GM12873 (cell line): Measurements from ENCODE around the gene RNF41.
A peak's percentile ranks its signal among the peaks of the same experiment; 100 is the strongest.

ENCODE experiments used
- TF ChIP-seq, protein P1 (sequence below): IDR thresholded peaks from 2 replicates; pipeline ENCODE4 v1.5.1; 2012; ENCODE audit warnings: low read depth, mild to moderate bottlenecking, moderate library complexity, low read length, control low read depth; ENCODE audit not compliant: insufficient read depth; ENCODE audit errors: missing control alignments

RNF41 gene

GRCh38 chr12:56260380-56260779, 38.7 kb upstream of the RNF41 start:
- TF ChIP-seq, protein P1, sequence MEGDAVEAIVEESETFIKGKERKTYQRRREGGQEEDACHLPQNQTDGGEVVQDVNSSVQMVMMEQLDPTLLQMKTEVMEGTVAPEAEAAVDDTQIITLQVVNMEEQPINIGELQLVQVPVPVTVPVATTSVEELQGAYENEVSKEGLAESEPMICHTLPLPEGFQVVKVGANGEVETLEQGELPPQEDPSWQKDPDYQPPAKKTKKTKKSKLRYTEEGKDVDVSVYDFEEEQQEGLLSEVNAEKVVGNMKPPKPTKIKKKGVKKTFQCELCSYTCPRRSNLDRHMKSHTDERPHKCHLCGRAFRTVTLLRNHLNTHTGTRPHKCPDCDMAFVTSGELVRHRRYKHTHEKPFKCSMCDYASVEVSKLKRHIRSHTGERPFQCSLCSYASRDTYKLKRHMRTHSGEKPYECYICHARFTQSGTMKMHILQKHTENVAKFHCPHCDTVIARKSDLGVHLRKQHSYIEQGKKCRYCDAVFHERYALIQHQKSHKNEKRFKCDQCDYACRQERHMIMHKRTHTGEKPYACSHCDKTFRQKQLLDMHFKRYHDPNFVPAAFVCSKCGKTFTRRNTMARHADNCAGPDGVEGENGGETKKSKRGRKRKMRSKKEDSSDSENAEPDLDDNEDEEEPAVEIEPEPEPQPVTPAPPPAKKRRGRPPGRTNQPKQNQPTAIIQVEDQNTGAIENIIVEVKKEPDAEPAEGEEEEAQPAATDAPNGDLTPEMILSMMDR = no peak

DNA sequence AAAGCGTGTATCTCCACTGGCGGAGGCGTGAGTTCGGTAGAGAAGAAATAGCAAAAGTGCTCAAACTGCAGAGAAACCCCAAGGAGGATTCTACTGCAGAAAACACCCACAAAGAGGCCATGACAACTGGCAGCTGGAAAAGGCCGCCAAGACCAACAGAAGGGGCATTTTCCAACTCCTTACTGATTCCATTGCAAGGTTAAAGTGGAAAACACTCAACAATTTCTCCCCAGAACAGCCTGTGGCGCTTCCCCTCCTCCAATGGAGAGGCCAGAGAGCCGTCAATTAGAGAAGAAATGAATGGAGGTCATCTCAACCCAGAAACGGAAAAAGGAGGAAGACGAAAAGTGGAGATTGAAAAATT, 37.1 kb upstream of the RNF41 start:
- TF ChIP-seq, protein P1 = no peak

DNA sequence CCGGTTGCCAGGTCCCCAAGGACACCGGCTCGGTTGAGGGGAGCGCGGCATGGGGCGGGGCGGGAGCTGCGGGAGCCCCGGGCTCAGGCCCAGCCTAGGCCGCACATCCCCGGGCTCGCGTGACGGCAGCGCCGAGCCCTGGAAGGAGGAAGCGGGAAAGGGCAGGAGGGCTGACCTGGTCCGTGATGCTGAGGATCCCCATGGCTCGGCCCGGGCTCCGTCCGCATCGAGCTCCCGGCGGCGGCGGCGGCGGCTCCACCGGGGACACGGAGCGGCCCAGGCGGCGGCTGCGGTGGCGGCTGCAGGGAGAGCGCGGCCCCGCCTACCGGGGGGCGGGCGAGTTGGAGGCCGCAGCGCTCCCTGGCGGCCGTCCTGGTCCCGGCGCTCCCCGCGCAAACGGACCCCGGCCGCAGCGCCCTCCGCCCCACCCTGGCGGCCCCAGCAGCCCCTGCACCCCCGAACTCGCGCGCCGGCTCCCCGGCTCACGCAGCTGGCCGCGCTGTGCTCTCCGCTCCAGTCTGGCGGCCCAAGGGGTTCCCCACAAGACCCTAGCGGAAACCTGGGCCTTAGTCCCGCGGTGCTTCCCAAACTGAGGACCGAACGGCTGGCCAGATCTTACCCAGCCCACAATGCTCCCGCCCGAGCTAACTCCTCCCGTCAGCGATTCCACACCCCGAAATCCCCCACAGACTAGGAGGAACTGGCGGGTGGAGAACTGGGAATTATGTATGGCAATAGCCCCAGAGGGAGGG, 36.5 kb upstream of the RNF41 start, which contains the start of gene ANKRD52:
ANKRD52 (minus strand) TSS at position 317 of the 752 bp plus-strand sequence; CDS start at position 202, 115 bp downstream.
- TF ChIP-seq, protein P1 = peak; percentile 68

DNA sequence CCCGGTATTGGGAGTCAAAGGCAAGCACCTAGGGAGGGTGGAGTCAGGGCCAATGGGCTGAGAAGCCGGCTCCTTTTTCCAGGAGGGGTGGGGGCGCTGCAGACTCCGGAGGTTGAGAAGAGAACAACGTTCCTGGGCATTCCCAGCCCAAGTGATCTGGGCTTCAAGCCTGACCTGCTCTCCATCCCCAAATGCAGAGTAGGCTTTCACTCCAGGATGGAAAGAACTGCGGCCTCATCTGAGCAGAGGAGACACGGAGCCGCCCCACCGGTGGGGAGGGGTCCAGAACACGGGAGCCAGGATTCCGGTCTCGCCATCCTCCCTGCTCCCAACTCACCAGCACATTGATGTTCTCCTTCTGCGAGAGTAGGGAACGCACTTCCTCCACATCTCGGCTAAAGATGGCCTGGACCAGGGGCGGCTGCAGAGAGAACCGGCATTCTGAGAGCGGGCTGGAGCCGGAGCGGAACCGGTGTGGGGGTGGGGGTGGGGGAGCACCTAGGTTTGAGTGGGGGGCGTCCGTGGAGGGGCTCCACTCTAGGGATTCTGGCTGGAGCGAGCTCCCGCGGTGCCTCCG, 35.9 kb upstream of the RNF41 start:
- TF ChIP-seq, protein P1 = peak; percentile 14

DNA sequence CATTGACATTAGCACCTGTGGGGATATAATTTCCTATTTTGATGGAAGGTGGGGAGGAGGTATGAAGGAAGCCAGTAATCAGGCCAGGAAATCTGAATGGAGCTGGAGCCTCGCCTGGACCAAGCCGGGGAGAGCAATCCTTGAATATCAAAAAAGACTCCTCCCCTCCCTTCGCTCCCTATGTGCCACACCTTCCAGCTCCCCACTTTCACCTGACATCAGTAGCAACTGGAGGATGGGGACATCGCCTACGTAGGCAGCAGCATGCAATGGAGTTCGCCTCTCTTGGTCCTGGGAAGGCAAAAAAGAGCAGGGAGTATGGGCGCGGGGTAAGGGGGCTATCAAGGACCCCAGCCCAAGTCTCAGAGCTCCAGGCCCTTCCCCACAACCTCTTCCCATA, 35.3 kb upstream of the RNF41 start:
- TF ChIP-seq, protein P1 = no peak

DNA sequence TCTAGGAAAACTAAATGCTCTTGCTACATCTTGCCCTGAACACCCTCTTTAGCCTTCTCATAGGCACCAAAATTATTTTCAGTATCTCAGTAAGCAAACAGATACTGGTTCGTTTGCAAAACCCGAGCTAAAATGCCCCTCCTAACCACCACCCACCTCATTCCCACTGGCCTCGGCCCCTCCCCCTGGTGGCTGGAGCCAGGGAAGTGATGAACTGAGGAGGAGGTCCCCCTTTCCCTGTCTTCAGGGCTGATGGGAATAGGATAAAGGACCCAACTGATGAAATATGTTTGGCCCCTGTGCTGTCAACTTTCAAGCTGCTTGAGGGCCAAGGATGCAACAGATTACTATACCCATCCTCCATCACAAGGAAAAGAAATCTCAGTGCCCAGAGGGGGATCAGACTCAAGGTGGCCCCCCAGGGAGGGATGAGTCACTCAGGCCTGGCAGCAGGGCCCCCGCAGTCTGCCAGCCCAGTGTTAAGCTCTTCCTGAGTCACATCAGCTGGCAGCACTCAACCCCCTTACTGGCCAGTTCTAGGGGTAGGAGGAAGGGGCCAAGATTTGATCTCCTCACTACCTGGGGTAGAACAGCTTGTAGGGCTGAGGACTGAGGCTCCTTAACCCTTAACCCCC, 34.7 kb upstream of the RNF41 start:
- TF ChIP-seq, protein P1 = peak; percentile 8

GRCh38 chr12:56255671-56256070, 33.9 kb upstream of the RNF41 start:
- TF ChIP-seq, protein P1 = no peak
